ENCODE data around the gene GFRA4.

GFRA4 gene

DNA sequence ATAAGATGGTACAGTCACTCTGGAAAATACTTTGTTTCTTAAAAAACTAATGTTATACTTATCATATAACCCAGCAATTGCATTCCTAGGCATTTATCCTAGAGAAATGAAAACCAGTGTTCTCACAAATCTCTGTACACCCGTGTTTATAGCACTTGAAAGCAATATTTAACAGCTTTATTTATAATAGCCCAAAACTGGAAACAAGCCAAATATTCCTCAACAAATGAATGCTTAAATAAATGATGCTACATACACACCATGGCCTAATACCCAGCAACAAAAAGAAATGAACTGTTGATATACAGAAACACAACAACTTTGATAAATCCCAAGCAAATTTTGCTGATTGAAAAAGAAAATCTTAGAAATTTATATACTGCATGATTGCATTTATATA is 51.3 kb downstream of the GFRA4 start:
- no peaks in the 10 kb centered on the region for H3K9me2 ChIP-seq (replicated peaks; ENCODE audit: insufficient read depth, low read length)
- no peak for DNase-seq
- no peaks in the 10 kb centered on the region for H3F3A ChIP-seq (ENCODE audit: insufficient read depth, low read length)
- no peak overlapping the region for H3K9ac ChIP-seq (ENCODE audit: low read length)
- no peak overlapping the region for H3K4me3 ChIP-seq (ENCODE audit: low read length)
- no peaks in the 10 kb centered on the region for H3K27me3 ChIP-seq (replicated peaks; ENCODE audit: insufficient read depth, low read length)
- H3K9me3 ChIP-seq (replicated peaks; ENCODE audit: insufficient read depth, low read length), result no peaks in the 10 kb centered on the region
- no peaks in the 10 kb centered on the region for H3K79me2 ChIP-seq (ENCODE audit: low read length)
- no peaks in the 10 kb centered on the region for H3K4me1 ChIP-seq (ENCODE audit: low read length)
- no peak overlapping the region for H3K4me2 ChIP-seq (ENCODE audit: low read depth, low read length)
- no peak overlapping the region for H2AFZ ChIP-seq (ENCODE audit: low read length)
- TF ChIP-seq EZH2 (optimal IDR thresholded peaks at IDR 0.05; ENCODE audit: low read depth, low read length), result no peak
- TF ChIP-seq, protein P1, sequence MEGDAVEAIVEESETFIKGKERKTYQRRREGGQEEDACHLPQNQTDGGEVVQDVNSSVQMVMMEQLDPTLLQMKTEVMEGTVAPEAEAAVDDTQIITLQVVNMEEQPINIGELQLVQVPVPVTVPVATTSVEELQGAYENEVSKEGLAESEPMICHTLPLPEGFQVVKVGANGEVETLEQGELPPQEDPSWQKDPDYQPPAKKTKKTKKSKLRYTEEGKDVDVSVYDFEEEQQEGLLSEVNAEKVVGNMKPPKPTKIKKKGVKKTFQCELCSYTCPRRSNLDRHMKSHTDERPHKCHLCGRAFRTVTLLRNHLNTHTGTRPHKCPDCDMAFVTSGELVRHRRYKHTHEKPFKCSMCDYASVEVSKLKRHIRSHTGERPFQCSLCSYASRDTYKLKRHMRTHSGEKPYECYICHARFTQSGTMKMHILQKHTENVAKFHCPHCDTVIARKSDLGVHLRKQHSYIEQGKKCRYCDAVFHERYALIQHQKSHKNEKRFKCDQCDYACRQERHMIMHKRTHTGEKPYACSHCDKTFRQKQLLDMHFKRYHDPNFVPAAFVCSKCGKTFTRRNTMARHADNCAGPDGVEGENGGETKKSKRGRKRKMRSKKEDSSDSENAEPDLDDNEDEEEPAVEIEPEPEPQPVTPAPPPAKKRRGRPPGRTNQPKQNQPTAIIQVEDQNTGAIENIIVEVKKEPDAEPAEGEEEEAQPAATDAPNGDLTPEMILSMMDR (IDR thresholded peaks at IDR 0.05; ENCODE audit: low read length), result no peak
- TF ChIP-seq EZH2phosphoT487 (IDR thresholded peaks at IDR 0.05; ENCODE audit: low read length), result no peak
- H3K36me3 ChIP-seq (replicated peaks; ENCODE audit: insufficient read depth, low read length), result no peaks in the 10 kb centered on the region
- H4K20me1 ChIP-seq (ENCODE audit: insufficient read depth, low read length), result no peaks in the 10 kb centered on the region
- H3K27ac ChIP-seq (ENCODE audit: low read length), result no peak overlapping the region

Measured in MM.1S (cell line).